Mucosa of rectum (tissue), 2 donors: ENCODE measurements around the gene PIM3.
A peak's percentile ranks its signal among the peaks of the same experiment; 100 is the strongest.

Experiments
- H3K27ac ChIP-seq, 2 donors: one replicate each; pipeline ENCODE4 v1.7.0; 2013; ENCODE audit warnings: inconsistent platforms in 2 of 2, low read depth in 2 of 2, low read length in 2 of 2
- H3K27me3 ChIP-seq, 2 donors: one replicate each; pipeline ENCODE4 v1.7.0; 2013; ENCODE audit warnings: low read length in 2 of 2; ENCODE audit not compliant: control insufficient read depth in 2 of 2, insufficient read depth in 2 of 2
- H3K36me3 ChIP-seq, 2 donors: one replicate each; pipeline ENCODE4 v1.7.0; 2013; ENCODE audit warnings: low read length in 2 of 2; ENCODE audit not compliant: control insufficient read depth in 2 of 2, insufficient read depth in 2 of 2
- H3K4me1 ChIP-seq, 2 donors: one replicate each; pipeline ENCODE4 v1.7.0; 2013; ENCODE audit warnings: low read length in 2 of 2, mild to moderate bottlenecking in 1 of 2; ENCODE audit not compliant: control insufficient read depth in 2 of 2, insufficient read depth in 2 of 2
- H3K4me3 ChIP-seq, 2 donors: one replicate each; pipeline ENCODE4 v1.7.0; 2013; ENCODE audit warnings: low read length in 2 of 2
- H3K9ac ChIP-seq, 2 donors: one replicate each; pipeline ENCODE4 v1.7.0; 2013; ENCODE audit warnings: low read length in 2 of 2, low read depth in 1 of 2, mild to moderate bottlenecking in 1 of 2
- H3K9me3 ChIP-seq, 2 donors: one replicate each; pipeline ENCODE4 v1.7.0; 2013; ENCODE audit warnings: low read length in 2 of 2; ENCODE audit not compliant: control insufficient read depth in 2 of 2
- donor health status: healthy.
- donor health status: Normal muscosa, but diverticular disease.

PIM3 gene

GRCh38 chr22:49918911-49919881 lies 41.4 kb upstream of the PIM3 start:
- H3K4me1 ChIP-seq: peaks cover 8 to 12% of the 10 kb centered on the region in 2 donors
- peak overlapping the region; percentile 52 to 77 for H3K9ac ChIP-seq
- H3K36me3 ChIP-seq: peaks cover 7 to 15% of the 10 kb centered on the region in 2 donors
- no peak overlapping the region for H3K27ac ChIP-seq
- no peaks in the 10 kb centered on the region for H3K9me3 ChIP-seq
- H3K4me3 ChIP-seq: peak overlapping the region; percentile 64 to 88
- no peaks in the 10 kb centered on the region for H3K27me3 ChIP-seq

GRCh38 chr22:49920859-49921258 lies 39.7 kb upstream of the PIM3 start:
- H3K4me1 ChIP-seq: peaks cover 8 to 12% of the 10 kb centered on the region in 2 donors
- peaks cover 7 to 23% of the 10 kb centered on the region in 2 donors for H3K36me3 ChIP-seq
- H3K9ac ChIP-seq: no peak overlapping the region
- no peaks in the 10 kb centered on the region for H3K9me3 ChIP-seq
- no peak overlapping the region for H3K4me3 ChIP-seq
- no peak overlapping the region for H3K27ac ChIP-seq
- no peaks in the 10 kb centered on the region for H3K27me3 ChIP-seq

- H3K27me3 ChIP-seq: no peaks in the 10 kb centered on the region
- no peak overlapping the region for H3K9ac ChIP-seq
- no peak overlapping the region for H3K27ac ChIP-seq
- no peak overlapping the region for H3K4me3 ChIP-seq
- H3K36me3 ChIP-seq: peaks cover 7 to 23% of the 10 kb centered on the region in 2 donors
- no peaks in the 10 kb centered on the region for H3K9me3 ChIP-seq
- peaks cover 5 to 12% of the 10 kb centered on the region in 2 donors for H3K4me1 ChIP-seq
These were observed 38.9 kb upstream of the PIM3 start for GRCh38 chr22:49921508-49922278.

- no peaks in the 10 kb centered on the region for H3K9me3 ChIP-seq
- peaks cover 5 to 9% of the 10 kb centered on the region in 2 donors for H3K4me1 ChIP-seq
- no peak overlapping the region for H3K27ac ChIP-seq
- peaks cover 7 to 23% of the 10 kb centered on the region in 2 donors for H3K36me3 ChIP-seq
- H3K9ac ChIP-seq: no peak overlapping the region
- no peaks in the 10 kb centered on the region for H3K27me3 ChIP-seq
- H3K4me3 ChIP-seq: no peak overlapping the region
These were observed 38.1 kb upstream of the PIM3 start for GRCh38 chr22:49922484-49922883.

- H3K9ac ChIP-seq: no peak overlapping the region
- H3K4me1 ChIP-seq: peaks cover 5 to 9% of the 10 kb centered on the region in 2 donors
- H3K36me3 ChIP-seq: peaks cover 7 to 23% of the 10 kb centered on the region in 2 donors
- H3K27me3 ChIP-seq: no peaks in the 10 kb centered on the region
- H3K9me3 ChIP-seq: no peaks in the 10 kb centered on the region
- H3K4me3 ChIP-seq: no peak overlapping the region
- no peak overlapping the region for H3K27ac ChIP-seq
These were observed 37.6 kb upstream of the PIM3 start for GRCh38 chr22:49922926-49923325.

GRCh38 chr22:49923445-49923844 lies 37.1 kb upstream of the PIM3 start:
- H3K27me3 ChIP-seq: no peaks in the 10 kb centered on the region
- H3K27ac ChIP-seq: no peak overlapping the region
- H3K36me3 ChIP-seq: peaks cover 7 to 23% of the 10 kb centered on the region in 2 donors
- no peaks in the 10 kb centered on the region for H3K9me3 ChIP-seq
- H3K4me1 ChIP-seq: peaks cover 5 to 9% of the 10 kb centered on the region in 2 donors
- no peak overlapping the region for H3K9ac ChIP-seq
- H3K4me3 ChIP-seq: no peak overlapping the region

- H3K27me3 ChIP-seq: no peaks in the 10 kb centered on the region
- peaks cover 7 to 23% of the 10 kb centered on the region in 2 donors for H3K36me3 ChIP-seq
- H3K4me1 ChIP-seq: peaks cover 1 to 4% of the 10 kb centered on the region in 2 donors
- no peaks in the 10 kb centered on the region for H3K9me3 ChIP-seq
- no peak overlapping the region for H3K4me3 ChIP-seq
- no peak overlapping the region for H3K27ac ChIP-seq
- H3K9ac ChIP-seq: no peak overlapping the region
These were observed 36.3 kb upstream of the PIM3 start for GRCh38 chr22:49924113-49924833.

GRCh38 chr22:49925525-49926128 lies 34.9 kb upstream of the PIM3 start:
- no peaks in the 10 kb centered on the region for H3K27me3 ChIP-seq
- peaks cover 3 to 19% of the 10 kb centered on the region in 2 donors for H3K36me3 ChIP-seq
- peaks cover 6 to 8% of the 10 kb centered on the region in 2 donors for H3K4me1 ChIP-seq
- no peak overlapping the region for H3K9ac ChIP-seq
- H3K27ac ChIP-seq: peak overlapping the region in 1 of 2 donors; percentile 46
- peak overlapping the region in 1 of 2 donors; percentile 45 for H3K4me3 ChIP-seq
- no peaks in the 10 kb centered on the region for H3K9me3 ChIP-seq

- no peaks in the 10 kb centered on the region for H3K27me3 ChIP-seq
- no peak overlapping the region for H3K4me3 ChIP-seq
These were observed 33.7 kb upstream of the PIM3 start for GRCh38 chr22:49926916-49927315.

More at GRCh38 chr22:49926916-49927315, 33.7 kb upstream of the PIM3 start:
- H3K4me1 ChIP-seq: peaks cover 9 to 10% of the 10 kb centered on the region in 2 donors
- H3K9ac ChIP-seq: no peak overlapping the region
- peaks cover 0 to 11% of the 10 kb centered on the region in 2 donors for H3K36me3 ChIP-seq
- H3K27ac ChIP-seq: no peak overlapping the region
- no peaks in the 10 kb centered on the region for H3K9me3 ChIP-seq
